H7 (cell line): Measurements from ENCODE around the gene CLINT1. TPM values are rescaled to one million over a fixed set of nuclear protein-coding genes. Genes with fewer than 3 reads are reported as not detected.
"Not testable (repeated sequence)": the region's sequence is repeated elsewhere in the genome, so short reads cannot be mapped to it uniquely, and the experiment has no call there.

Experiments used
- DNase-seq: peaks from one replicate; pipeline ENCODE4 v3.0.0; 2012
- H3K27me3 ChIP-seq: 2 replicates; pipeline ENCODE4 v1.6.0; 2011; ENCODE audit warnings: mild to moderate bottlenecking, low read length; ENCODE audit not compliant: control insufficient read depth, insufficient read depth
- H3K36me3 ChIP-seq: replicated peaks from 2 replicates; pipeline ENCODE4 v1.5.1; 2011; ENCODE audit warnings: low read length; ENCODE audit not compliant: control insufficient read depth, insufficient read depth
- H3K4me3 ChIP-seq: 2 replicates; pipeline ENCODE4 v1.5.1; 2011; ENCODE audit warnings: low read depth, mild to moderate bottlenecking, control low read depth, low read length, moderate library complexity; ENCODE audit not compliant: insufficient read depth
- total RNA-seq: library from RNA; depleted of rRNA; stranded (reverse); fragments of >200 nt; shearing (Covaris generic); gene quantifications from 2 replicates; pipeline ENCODE4 v1.2.3, GENCODE V29; 2014; rRNA removed

Gene CLINT1
- 74.9 and 78.4 TPM in 2 replicates for total RNA-seq

DNA sequence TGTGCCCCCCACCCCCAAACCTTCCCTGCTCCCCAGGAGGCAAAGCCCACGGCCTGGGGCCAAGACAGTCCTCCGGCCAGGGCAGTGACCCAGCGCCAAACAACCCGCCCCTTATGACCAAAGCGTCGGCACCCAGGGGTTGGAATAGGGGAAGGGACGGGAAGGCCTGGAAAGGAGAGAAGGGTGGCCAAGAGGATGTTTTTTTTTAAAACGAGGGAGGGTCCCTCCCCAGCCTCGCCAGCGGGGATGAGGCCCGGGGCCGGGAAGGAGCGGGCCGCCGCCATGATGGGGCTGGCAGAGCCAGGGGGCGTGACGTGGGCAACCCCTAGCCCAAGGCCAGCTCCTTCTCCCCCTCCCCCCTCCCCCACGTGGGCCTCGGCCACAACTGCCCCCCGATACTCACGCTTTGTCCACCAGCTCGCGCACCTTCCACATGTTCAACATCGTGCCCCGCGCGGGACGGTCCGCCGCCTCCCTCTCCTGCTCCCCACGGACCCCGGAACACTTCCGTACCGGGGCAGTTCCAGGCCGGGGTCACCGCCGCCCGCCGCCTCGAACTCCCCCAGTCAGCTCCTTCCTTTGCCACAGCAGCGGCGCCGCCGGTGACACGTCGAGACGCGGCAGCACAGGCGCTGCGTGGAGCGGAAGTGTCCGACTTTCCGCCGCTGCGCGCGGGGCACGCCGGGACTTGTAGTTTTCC, at the start of gene CLINT1:
CLINT1 (minus strand) TSS at position 619 of the 700 bp plus-strand sequence; CDS start at position 444, 175 bp downstream.
- Histone ChIP-seq H3K27me3 (no peaks in the 10 kb centered on the region), H3K4me3 (peak within 1 kb of the TSS; percentile 91)
- peak; percentile 90 for DNase-seq

GRCh38 chr5:157908459-157908858, 49.5 kb upstream of the CLINT1 start:
- Histone ChIP-seq H3K36me3 (no peaks in the 10 kb centered on the region), H3K4me3 (no peak overlapping the region), H3K27me3 (no peaks in the 10 kb centered on the region)
- peak; percentile 29 for DNase-seq

More for the DNA sequence above, at the start of gene CLINT1:
- no peaks in the 10 kb centered on the region for H3K36me3 ChIP-seq

GRCh38 chr5:157907479-157907878, 48.5 kb upstream of the CLINT1 start:
- DNase-seq = no peak

GRCh38 chr5:157903117-157903450, 44.1 kb upstream of the CLINT1 start:
- no peaks in the 10 kb centered on the region for H3K27me3 ChIP-seq
- H3K36me3 ChIP-seq = no peaks in the 10 kb centered on the region
- DNase-seq = no peak
- no peak overlapping the region for H3K4me3 ChIP-seq

More at GRCh38 chr5:157907479-157907878, 48.5 kb upstream of the CLINT1 start:
- no peaks in the 10 kb centered on the region for H3K27me3 ChIP-seq
- H3K4me3 ChIP-seq = no peak overlapping the region
- no peaks in the 10 kb centered on the region for H3K36me3 ChIP-seq

DNA sequence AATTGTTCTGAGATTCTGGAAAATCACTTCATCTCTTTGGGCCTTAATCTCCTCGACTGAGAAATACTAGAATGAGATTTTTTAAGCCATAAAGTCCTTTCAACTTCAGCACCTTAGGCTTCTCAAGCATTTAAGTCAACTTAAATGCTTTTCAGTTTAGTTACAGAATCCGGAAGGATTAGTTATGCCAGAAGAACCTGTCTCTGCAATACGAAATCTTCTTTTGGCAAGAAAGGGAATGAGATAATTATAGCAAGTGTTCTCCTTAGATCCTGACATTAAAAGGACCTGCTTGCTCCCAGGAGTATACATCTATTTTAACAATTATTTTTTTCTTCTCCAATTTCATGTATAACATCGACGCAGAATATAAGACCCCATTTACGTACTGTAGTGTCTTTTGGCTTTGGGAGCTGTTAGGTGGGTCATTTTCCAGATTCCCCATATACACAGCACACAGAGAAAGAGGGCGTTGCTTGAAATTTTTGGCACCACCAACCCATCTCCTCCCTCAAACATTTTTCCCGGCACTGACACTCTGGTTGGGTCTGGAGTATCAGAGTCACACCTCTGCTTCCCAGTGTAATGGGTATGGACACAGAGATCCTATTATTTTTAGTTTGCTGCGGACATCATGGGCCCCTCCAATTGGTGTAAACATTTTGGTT, 43.6 kb upstream of the CLINT1 start:
- Histone ChIP-seq H3K4me3 (no peak overlapping the region), H3K27me3 (no peaks in the 10 kb centered on the region), H3K36me3 (no peaks in the 10 kb centered on the region)
- no peak for DNase-seq

DNA sequence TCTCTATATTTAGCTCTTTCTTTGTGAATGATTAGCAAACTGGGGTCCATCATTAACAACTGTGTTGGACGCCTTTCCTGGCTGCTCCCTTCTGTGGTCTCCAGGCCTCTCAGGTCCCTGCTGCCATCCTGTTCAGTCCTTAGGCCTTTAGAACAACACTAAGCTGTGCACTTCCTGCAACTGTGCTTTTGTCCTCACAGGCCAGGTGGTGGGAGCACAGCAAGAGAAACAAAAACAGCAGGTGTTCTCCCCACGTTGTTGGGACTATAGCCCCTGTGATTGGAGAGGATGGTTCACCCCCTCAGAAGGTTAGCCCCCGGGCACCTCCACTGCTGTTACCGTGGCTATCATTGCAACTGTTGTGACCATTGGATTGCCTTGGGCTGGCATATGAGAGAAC, 41.7 kb upstream of the CLINT1 start:
- no peaks in the 10 kb centered on the region for H3K27me3 ChIP-seq
- no peak overlapping the region for H3K4me3 ChIP-seq
- no peaks in the 10 kb centered on the region for H3K36me3 ChIP-seq
- DNase-seq = peak; percentile 27

DNA sequence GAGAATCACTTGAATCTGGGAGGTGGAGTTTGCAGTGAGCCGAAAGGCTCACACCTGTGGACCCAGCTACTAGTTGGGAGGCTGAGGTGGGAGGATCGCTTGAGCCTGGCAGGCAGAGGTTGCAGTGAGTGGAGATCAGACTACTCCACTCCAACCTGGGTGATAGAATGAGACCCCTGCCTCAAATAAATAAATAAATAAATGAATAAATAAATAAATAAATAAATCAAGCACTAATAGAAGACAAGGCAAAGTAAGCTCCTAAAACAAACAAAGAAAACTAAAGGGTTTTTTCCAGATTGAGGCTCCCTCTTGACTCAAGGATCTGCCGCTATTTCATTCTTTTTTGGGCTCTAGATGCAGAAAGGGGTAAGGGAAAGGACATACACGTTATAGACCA, 34.7 kb upstream of the CLINT1 start:
- no peak overlapping the region for H3K4me3 ChIP-seq
- H3K27me3 ChIP-seq = no peaks in the 10 kb centered on the region
- no peak for DNase-seq
- H3K36me3 ChIP-seq = no peaks in the 10 kb centered on the region

- Histone ChIP-seq H3K36me3 (no peaks in the 10 kb centered on the region), H3K4me3 (no peak overlapping the region), H3K27me3 (no peaks in the 10 kb centered on the region)
- no peak for DNase-seq
Observed at GRCh38 chr5:157892974-157893373, 34.0 kb upstream of the CLINT1 start.

- peak; percentile 50 for DNase-seq
- Histone ChIP-seq H3K27me3 (no peaks in the 10 kb centered on the region), H3K36me3 (no peaks in the 10 kb centered on the region), H3K4me3 (no peak overlapping the region)
Observed at GRCh38 chr5:157890836-157891597, 32.1 kb upstream of the CLINT1 start.

GRCh38 chr5:157888814-157889532, 30.0 kb upstream of the CLINT1 start:
- Histone ChIP-seq H3K27me3 (no peaks in the 10 kb centered on the region), H3K4me3 (no peak overlapping the region), H3K36me3 (no peaks in the 10 kb centered on the region)
- DNase-seq = no peak

GRCh38 chr5:157886796-157887380, 27.9 kb upstream of the CLINT1 start:
- DNase-seq = no peak
- Histone ChIP-seq H3K4me3 (no peak overlapping the region), H3K36me3 (no peaks in the 10 kb centered on the region), H3K27me3 (no peaks in the 10 kb centered on the region)

- not testable (repeated sequence) for H3K36me3 ChIP-seq, DNase-seq, H3K27me3 ChIP-seq, H3K4me3 ChIP-seq
Observed at GRCh38 chr5:157885051-157885450, 26.1 kb upstream of the CLINT1 start.

DNA sequence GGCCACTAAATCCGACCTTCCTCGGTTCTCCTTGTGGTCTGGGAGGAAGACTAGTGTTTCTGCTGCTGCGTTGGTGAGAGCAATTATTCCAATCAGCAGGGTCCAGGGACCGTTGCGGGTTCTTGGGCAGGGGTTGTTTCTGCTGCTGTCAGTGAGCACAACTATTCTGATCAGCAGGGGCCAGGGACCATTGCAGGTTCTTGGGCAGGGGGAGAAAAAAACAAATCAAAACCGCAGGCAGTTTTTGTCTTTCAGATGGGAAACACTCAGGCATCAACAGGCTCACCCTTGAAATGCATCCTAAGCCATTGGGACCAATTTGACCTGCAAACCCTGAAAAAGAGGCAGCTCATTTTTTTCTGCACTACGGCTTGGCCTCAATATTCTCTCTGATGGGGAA, 22.6 kb upstream of the CLINT1 start:
- not testable (repeated sequence) for H3K36me3 ChIP-seq, H3K27me3 ChIP-seq, DNase-seq, H3K4me3 ChIP-seq

GRCh38 chr5:157877821-157878220, 18.9 kb upstream of the CLINT1 start:
- Histone ChIP-seq H3K36me3 (no peaks in the 10 kb centered on the region), H3K4me3 (no peak overlapping the region), H3K27me3 (peaks cover 5% of the 10 kb centered on the region)
- no peak for DNase-seq
